Activated T-cell treated with anti-CD3 and anti-CD28 coated beads, Interleukin-2, amount 50 U/mL, for 72 hours (primary cell): Measurements from ENCODE around the gene PHRF1. TPM values are rescaled to one million over a fixed set of nuclear protein-coding genes. Genes with fewer than 3 reads are reported as not detected.
A peak's percentile ranks its signal among the peaks of the same experiment; 100 is the strongest.

Source experiments
- ATAC-seq, 2 donors: fragments of 150-1000 bp; cut with Tn5 transposase; replicated peaks in 1 of 2; 2 replicates each; pipeline ENCODE4 v1.10.0; 2021; ENCODE audit warnings: moderate library complexity in 2 of 2, mild to moderate bottlenecking in 1 of 2
- DNase-seq, 2 donors: peaks; one replicate each; pipeline ENCODE4 v3.0.0; 2021 to 2022; ENCODE audit warnings: mixed read lengths in 1 of 2
- H3K27ac Mint-ChIP-seq: one replicate; pipeline ENCODE4 v1.8.0; 2022; ENCODE audit warnings: mild to moderate bottlenecking, moderate library complexity, mixed read lengths
- H3K27me3 Mint-ChIP-seq: one replicate; pipeline ENCODE4 v1.8.0; 2022; ENCODE audit warnings: low read depth, mixed read lengths
- H3K36me3 Mint-ChIP-seq, 2 donors: one replicate each; pipeline ENCODE4 v1.8.0; 2022; ENCODE audit warnings: mixed read lengths in 2 of 2, mild to moderate bottlenecking in 1 of 2; ENCODE audit not compliant: insufficient read depth in 2 of 2
- H3K4me1 Mint-ChIP-seq: one replicate; pipeline ENCODE4 v1.8.0; 2022; ENCODE audit warnings: low read depth, mixed read lengths
- H3K4me3 Mint-ChIP-seq, 2 donors: one replicate each; pipeline ENCODE4 v1.8.0; 2022; ENCODE audit warnings: mild to moderate bottlenecking in 2 of 2, mixed read lengths in 2 of 2, moderate library complexity in 2 of 2
- H3K9me3 Mint-ChIP-seq, 2 donors: one replicate each; pipeline ENCODE4 v1.8.0; 2022; ENCODE audit warnings: mixed read lengths in 2 of 2
- total RNA-seq, 2 donors: library from RNA; stranded (reverse); gene quantifications; one replicate each; pipeline ENCODE4 v1.2.3, GENCODE V29; 2022

PHRF1 gene
- total RNA-seq, 2 donors from 2014 or later = 29.7 to 31.0 TPM

DNA sequence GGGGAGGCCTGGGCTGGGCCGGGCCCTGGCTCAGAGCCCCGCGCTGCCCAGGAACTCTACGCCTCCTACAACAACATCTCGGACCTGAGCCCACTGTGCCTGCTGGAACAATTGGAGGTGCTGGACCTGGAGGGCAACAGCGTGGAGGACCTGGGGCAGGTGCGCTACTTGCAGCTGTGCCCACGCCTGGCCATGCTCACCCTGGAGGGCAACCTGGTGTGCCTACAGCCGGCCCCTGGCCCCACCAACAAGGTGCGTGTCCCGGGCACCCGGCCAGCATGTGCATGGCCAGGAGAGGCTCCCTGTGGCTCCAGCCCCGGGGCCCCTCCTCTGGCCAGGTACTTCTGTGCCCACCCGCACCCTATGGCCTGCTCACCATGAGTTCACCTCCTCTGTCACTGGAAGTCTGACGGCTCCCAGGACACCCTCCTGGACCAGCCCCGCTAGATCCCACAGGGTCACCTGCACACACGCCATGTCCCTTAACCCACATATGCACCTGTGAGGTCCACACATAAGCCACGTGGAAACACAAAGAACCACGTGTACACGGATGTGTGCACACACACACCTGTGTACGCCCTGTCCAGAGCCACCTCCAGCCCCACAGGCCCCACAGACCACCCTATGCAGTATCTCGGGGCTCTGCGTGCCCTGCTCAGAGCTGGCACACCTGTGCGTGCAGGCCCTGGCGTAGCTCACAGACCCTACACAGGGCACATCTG lies 26.1 kb upstream of the PHRF1 start:
- H3K4me1 Mint-ChIP-seq = peaks cover 4% of the 10 kb centered on the region
- no peaks in the 10 kb centered on the region for H3K36me3 Mint-ChIP-seq
- no peaks in the 10 kb centered on the region for H3K27me3 Mint-ChIP-seq
- no peaks in the 10 kb centered on the region for H3K9me3 Mint-ChIP-seq
- H3K4me3 Mint-ChIP-seq = no peak overlapping the region
- H3K27ac Mint-ChIP-seq = no peak overlapping the region
- ATAC-seq = no peak
- DNase-seq = no peak

DNA sequence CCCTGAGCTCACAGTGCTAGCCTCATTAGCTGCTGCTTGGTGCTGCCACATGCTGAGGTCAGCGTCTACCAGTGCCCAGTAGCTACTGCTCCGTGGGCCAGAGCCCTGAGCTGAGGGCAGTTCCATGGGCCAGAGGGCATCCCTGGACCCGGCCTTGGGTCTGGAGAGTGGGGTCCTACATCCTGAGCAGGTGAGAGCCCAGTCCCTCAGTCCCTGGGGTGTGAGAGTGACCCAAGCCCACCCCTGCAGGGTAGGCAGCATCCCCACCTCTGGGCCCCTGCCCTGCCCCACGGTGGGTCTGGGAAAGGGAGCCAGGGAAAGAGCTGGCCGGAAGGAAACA lies 25.6 kb upstream of the PHRF1 start:
- no peak for DNase-seq
- no peaks in the 10 kb centered on the region for H3K27me3 Mint-ChIP-seq
- no peaks in the 10 kb centered on the region for H3K9me3 Mint-ChIP-seq
- no peaks in the 10 kb centered on the region for H3K36me3 Mint-ChIP-seq
- no peak overlapping the region for H3K27ac Mint-ChIP-seq
- peaks cover 4% of the 10 kb centered on the region for H3K4me1 Mint-ChIP-seq
- no peak for ATAC-seq
- H3K4me3 Mint-ChIP-seq = no peak overlapping the region

DNA sequence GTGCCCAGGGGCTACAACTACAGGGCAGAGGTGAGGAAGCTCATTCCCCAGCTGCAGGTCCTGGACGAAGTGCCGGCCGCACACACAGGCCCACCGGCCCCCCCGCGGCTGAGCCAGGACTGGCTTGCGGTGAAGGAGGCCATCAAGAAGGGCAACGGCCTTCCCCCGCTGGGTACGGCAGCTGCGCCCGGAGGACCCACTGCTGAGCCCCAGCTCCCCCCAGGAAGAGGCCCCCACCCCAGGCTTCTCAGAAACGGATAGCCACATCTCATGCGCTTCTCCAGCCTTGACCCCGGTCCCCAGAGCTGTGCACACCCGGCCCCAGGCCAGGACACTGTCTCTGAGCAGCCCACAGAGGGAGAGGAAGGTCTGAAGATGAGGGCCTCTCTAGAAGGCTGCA lies 25.1 kb upstream of the PHRF1 start:
- Mint-ChIP-seq H3K9me3 (no peaks in the 10 kb centered on the region), H3K27me3 (no peaks in the 10 kb centered on the region), H3K4me1 (peaks cover 4% of the 10 kb centered on the region)

DNA sequence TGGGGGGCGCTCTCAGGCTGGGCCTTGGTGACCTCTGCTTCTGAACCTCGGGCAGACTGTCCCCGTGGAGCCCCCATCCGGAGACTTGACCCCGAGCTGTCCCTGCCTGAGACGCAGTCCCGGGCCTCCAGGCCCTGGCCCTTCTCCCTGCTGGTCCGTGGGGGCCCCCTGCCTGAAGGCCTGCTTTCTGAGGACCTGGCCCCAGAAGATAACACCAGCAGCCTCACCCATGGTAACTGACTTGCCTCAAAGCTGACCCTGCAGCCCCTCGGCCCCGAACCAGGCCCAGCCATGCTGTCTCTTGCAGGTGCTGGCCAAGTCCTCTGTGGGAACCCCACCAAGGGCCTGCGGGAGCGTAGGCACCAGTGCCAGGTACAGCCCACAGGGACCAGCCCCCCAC lies 24.7 kb upstream of the PHRF1 start:
- Mint-ChIP-seq H3K4me1 (peaks cover 4% of the 10 kb centered on the region), H3K4me3 (no peak overlapping the region), H3K27ac (no peak overlapping the region), H3K27me3 (peaks cover 4% of the 10 kb centered on the region), H3K36me3 (no peaks in the 10 kb centered on the region), H3K9me3 (no peaks in the 10 kb centered on the region)
- ATAC-seq (no peak), DNase-seq (no peak)

More for the DNA sequence above, 25.1 kb upstream of the PHRF1 start:
- no peak for DNase-seq
- no peaks in the 10 kb centered on the region for H3K36me3 Mint-ChIP-seq
- H3K4me3 Mint-ChIP-seq = no peak overlapping the region
- H3K27ac Mint-ChIP-seq = no peak overlapping the region
- no peak for ATAC-seq

DNA sequence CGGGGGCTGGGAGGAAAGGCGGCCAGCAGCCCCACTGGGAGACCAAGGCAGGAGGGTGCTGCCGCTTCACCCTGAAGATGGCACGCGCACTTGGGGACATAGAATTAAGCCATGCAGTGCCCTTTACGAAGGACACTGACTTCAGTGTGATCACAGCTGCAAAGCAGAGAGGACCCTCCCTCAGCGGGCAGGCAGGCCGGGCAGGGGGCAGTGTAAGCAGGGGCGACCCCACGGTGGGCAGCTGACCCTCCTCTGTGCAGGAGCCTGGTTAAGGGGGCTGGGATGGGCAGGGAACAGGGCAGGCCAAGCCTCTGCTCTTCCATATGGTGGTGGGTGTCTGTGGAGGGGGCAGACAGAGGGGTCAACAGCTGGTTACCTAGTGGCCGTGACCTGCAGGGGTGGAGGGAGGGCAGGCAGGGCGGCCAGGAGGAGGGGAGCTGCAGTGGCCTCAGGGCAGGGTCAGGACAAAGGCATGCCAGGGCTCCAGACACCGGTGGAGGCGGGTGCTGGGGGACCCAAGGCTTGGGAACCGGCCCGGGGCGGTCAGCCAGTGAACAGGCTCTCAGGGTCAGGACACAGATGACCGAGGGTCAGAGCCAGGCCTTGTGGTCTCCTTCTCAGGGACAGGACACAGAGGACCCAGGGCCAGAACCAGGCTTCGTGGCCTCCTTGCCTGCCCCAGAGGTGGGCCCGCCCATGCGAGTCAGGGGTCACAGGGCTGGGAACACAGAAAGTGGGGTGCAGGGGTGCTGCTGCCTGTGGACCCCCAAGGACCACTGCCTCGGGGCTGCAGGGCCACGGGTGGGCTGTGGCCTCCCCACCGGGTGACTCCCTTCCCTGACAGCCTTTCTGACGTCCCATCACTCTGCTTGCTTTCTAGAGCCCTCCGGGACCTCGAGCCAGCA lies 22.9 kb upstream of the PHRF1 start:
- Mint-ChIP-seq H3K27ac (no peak overlapping the region), H3K27me3 (peaks cover 15% of the 10 kb centered on the region), H3K36me3 (no peaks in the 10 kb centered on the region), H3K4me3 (peak overlapping the region in 1 of 2 donors; percentile 27), H3K9me3 (no peaks in the 10 kb centered on the region), H3K4me1 (peaks cover 4% of the 10 kb centered on the region)
- DNase-seq = no peak
- ATAC-seq = no peak

DNA sequence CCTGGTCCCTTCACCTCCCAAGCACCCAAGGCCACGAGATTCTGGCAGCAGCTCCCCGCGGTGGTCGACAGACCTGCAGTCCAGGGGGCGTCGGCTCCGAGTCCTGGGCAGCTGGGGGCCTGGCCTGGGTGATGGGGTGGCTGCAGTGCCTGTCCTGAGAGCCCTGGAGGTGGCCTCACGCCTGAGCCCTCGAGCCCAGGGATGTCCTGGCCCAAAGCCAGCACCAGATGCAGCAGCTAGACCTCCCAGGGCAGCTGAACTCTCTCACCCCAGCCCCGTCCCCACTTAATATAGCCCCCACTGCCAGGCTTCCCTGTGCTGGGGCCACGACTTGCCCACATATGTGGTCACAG lies 22.3 kb upstream of the PHRF1 start:
- Mint-ChIP-seq H3K4me1 (peaks cover under 1% of the 10 kb centered on the region), H3K9me3 (no peaks in the 10 kb centered on the region), H3K36me3 (no peaks in the 10 kb centered on the region), H3K27ac (no peak overlapping the region), H3K4me3 (peak overlapping the region in 1 of 2 donors; percentile 27), H3K27me3 (peaks cover 15% of the 10 kb centered on the region)
- no peak for DNase-seq
- no peak for ATAC-seq

DNA sequence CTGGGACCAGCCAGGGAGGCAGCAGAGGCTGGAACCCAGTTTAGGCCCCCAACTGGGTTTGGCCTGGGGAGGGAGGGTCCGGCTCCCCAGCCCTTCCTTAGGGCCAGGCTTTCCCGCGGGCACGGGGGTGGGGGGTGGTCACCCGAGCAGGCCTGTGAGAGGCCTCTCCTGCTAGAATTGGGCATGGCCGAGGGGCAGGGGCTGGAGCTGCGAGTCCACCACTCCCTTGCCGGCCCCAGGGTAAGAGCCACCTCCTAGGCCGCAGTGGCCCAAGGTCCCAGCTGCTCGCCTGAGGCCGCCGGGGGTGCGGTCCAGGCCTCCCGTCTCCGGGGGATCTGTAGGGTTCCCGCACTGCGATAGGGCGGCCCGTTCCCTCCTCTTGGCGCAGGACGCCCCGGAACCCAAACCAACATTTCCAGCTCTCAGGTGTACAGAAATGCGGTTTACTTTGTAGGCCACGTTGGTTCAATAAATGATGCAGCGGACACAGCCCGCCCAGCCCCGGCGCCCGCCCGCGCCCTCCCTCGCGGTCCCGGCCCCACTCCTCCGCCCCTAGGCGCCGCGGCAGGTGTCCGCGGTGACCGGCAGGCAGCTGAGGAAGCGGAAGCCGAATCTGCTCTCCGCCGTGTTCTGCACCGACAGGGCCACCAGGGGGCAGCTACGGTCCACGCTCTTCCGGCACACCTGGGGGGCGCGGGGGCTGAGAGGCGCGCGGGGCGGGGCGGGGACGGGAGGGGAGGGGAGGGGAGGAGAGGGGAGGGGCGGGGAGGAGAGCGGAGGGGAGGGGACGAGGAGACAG lies 21.6 kb upstream of the PHRF1 start:
- Mint-ChIP-seq H3K9me3 (no peaks in the 10 kb centered on the region), H3K27ac (no peak overlapping the region), H3K4me3 (peak overlapping the region; percentile 36 to 62), H3K4me1 (no peaks in the 10 kb centered on the region), H3K27me3 (peaks cover 15% of the 10 kb centered on the region), H3K36me3 (no peaks in the 10 kb centered on the region)
- peak; percentile 80 to 82 for DNase-seq
- ATAC-seq = peak; percentile 81 to 87

DNA sequence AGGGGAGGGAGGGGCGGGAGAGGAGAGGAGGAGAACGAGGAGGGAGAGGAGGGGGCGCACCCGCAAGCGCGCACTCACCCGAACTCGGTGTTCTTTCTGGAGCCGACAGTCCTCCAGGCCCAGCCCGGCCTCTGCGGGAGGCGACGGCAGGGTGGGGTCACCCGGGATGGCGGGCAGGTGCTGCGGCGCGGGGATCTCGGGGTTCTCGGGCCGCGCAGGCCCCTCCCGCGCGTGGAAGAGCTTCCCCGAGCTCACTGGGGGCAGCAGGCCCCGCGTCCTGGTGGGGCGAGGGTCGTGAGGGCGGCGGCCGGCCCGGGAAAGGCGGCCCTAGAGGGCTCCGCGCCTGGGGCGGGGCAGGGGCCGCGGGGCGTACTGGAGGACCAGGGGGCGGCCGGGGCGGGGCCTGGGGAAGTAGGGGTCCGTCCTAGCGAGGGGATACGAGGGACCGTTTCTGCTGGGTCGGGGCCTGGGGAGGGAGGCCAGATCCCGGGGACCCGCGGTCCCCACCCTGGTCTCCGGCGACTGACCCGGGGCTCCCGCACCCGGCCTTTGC lies 21.0 kb upstream of the PHRF1 start:
- Mint-ChIP-seq H3K9me3 (no peaks in the 10 kb centered on the region), H3K4me1 (peaks cover 5% of the 10 kb centered on the region), H3K36me3 (no peaks in the 10 kb centered on the region), H3K27me3 (peaks cover 15% of the 10 kb centered on the region), H3K4me3 (peak overlapping the region in 1 of 2 donors; percentile 51), H3K27ac (no peak overlapping the region)
- DNase-seq = no peak
- peak; percentile 8 to 10 for ATAC-seq

DNA sequence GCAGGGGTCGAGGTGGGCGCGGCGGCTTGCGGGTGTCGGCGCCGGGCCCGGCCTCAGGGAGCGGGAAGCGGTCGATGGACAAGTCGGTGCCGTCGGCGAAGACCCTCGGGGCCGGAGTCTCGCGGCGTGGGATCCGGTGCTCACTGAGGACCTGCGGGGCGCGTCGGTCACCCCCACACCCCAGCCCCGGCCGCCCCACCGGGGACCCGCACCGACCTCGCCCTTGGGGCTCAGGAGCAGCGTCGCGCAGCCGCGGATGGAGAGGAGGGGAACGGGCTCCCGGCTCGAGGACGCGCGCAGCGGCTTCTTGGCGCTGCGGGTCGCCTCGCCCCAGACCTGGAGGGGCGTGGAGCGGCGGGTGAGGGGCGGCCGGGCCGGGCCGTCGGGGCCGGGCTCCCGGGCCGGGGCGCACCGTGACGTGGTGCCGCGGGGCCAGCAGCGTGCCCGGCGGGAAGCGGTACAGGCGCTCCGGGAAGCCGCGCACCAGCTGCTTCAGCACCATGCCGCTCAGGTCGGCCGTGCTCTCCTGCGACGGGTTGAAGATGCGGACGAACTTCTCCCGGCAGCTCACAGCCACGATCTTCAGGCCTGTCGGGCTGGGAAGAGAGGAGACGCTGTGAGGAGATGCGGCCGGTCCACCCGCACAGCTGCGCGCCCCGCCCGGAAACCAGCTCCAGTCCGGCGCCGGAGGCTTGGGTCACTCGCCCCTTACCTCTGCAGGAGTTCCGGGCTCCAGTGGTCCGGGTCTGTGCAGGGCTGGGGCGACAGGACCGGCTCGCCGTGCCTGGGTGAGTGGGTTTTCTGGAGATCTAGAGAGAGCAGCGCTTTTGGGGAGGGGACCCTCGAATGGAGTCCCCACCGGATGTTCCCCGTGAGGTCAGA lies 20.2 kb upstream of the PHRF1 start:
- Mint-ChIP-seq H3K36me3 (no peaks in the 10 kb centered on the region), H3K9me3 (no peaks in the 10 kb centered on the region), H3K27ac (no peak overlapping the region), H3K4me1 (peaks cover 5% of the 10 kb centered on the region), H3K4me3 (peak overlapping the region; percentile 29 to 60), H3K27me3 (peaks cover 15% of the 10 kb centered on the region)
- DNase-seq = no peak
- ATAC-seq = no peak

DNA sequence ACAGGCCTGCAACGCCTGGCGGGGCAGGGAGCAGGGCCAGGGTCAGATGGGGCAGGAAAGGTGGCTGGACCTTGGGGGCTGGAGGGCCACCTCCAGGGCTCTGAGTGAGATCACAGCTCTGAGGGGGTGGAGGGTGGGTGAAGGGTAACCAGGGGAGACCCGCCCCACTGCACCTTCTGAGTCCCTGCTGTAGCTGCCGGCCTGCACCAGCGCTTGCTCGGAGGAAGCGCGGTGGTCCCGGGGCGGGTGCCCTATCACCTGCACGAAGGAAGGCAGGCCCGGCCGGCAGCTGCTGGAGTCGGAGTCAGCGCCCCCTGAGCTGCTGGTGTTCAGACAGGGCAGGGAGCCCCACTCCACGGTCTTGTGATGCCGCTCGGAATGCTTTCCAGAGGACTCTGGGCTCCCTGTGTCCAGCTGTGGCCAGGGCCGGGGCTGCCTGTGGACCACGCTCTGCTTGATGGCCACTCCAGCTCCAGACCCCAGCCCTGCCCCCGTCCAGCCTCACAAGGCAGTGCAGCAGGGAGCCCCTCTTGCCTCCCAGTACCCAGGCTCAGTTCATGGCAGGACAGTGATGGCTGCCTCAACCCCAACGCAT lies 19.5 kb upstream of the PHRF1 start:
- Mint-ChIP-seq H3K27me3 (peaks cover 15% of the 10 kb centered on the region), H3K36me3 (no peaks in the 10 kb centered on the region), H3K27ac (no peak overlapping the region), H3K9me3 (no peaks in the 10 kb centered on the region), H3K4me1 (peaks cover 9% of the 10 kb centered on the region), H3K4me3 (peak overlapping the region; percentile 29 to 60)
- no peak for DNase-seq
- ATAC-seq = no peak

DNA sequence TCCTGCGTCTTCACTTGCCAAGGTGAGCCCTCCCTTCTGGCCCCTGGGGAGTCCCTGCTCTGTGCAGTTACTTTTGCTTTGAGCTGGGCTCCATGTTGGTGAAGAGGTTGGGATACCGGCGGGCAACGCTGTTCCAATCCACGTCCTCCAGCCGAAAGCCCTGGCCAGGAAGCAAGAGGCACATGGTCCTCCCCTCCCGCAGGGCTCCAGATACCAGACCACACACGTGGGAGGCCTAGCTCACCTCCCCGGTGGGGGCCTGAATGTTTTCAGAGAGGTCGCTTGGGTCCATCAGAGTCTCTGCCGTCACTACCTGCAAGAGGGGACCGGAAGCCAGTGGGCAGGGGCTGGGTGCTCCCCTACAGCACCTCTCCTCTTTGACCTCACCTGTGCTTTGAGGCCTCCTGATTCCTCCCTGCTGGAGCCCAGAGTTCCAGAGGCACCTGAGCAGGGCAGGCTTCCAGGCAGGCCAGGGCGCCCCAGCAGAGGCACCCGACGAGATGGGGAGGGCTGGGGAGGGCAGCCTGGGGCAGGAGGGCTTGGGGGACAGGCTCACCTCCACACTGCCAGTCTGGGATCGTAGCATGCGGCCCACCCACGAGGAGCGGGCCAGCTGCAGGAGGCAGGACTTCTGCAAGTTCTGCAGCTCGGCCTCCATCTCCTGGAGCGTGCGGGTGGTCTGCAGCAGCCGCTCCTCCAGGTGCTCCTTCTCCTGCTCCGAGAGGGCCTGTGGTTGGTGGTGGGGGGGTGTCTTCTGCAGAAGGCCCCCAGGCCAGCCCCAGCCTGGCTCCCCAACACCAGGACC lies 18.7 kb upstream of the PHRF1 start:
- Mint-ChIP-seq H3K4me3 (no peak overlapping the region), H3K36me3 (no peaks in the 10 kb centered on the region), H3K9me3 (no peaks in the 10 kb centered on the region), H3K27ac (no peak overlapping the region), H3K27me3 (peaks cover 15% of the 10 kb centered on the region), H3K4me1 (peaks cover 10% of the 10 kb centered on the region)
- no peak for DNase-seq
- no peak for ATAC-seq
